K562 (cell line): ENCODE data around the gene ST6GALNAC5. TPM values are rescaled to one million over a fixed set of nuclear protein-coding genes. Genes with fewer than 3 reads are reported as not detected.

ENCODE experiments used
- GATA2 ChIP-seq: sonication (generic); formaldehyde crosslinking; IDR thresholded peaks from 2 replicates; pipeline ENCODE4 v1.4.0; 2020; ENCODE audit warnings: mild to moderate bottlenecking, missing genetic modification reagents
- HCFC1 ChIP-seq: IDR thresholded peaks from 2 replicates; pipeline ENCODE4 v1.6.1; 2012; ENCODE audit warnings: low read depth, low read length, improper control_type of control experiment
- HDAC6 ChIP-seq: IDR thresholded peaks from 2 replicates; pipeline ENCODE4 v1.6.1; 2012; ENCODE audit warnings: low read depth, mild to moderate bottlenecking, control low read depth, inconsistent platforms, low read length, moderate library complexity
- MCM5 ChIP-seq: fragments of 450-650 bp; IDR thresholded peaks from 2 replicates; pipeline ENCODE4 v1.6.1; 2016; ENCODE audit warnings: low read depth
- POLR3G ChIP-seq: IDR thresholded peaks from 2 replicates; pipeline ENCODE4 v1.6.1; 2011; ENCODE audit not compliant: insufficient read length, insufficient replicate concordance; ENCODE audit errors: extremely low read depth
- TFAP4 ChIP-seq: sonication (generic); formaldehyde crosslinking; IDR thresholded peaks from 2 replicates; pipeline ENCODE4 v1.8.0; 2022; ENCODE audit warnings: missing genetic modification reagents, mild to moderate bottlenecking, moderate library complexity, borderline replicate concordance
- THAP12 ChIP-seq: fragments of 250-450 bp; sonication (Bioruptor Pico); IDR thresholded peaks from 2 replicates; pipeline ENCODE4 v1.9.0; 2021; ENCODE audit warnings: mild to moderate bottlenecking, inconsistent platforms
- ZNF165 ChIP-seq: fragments of 250-450 bp; sonication (Bioruptor Pico); IDR thresholded peaks from 2 replicates; pipeline ENCODE4 v1.4.0; 2020; ENCODE audit warnings: borderline replicate concordance
- polyA plus RNA-seq, 8 experiments: library from polyadenylated mRNA; depleted of rRNA in 4 of 8; stranded (reverse) in 5 of 8; unstranded in 3 of 8; fragments of >200 nt; fragmentation: Nextera tagmentation in 2 of 8; fragmentation: Illumina TruSeq in 1 of 8; extraction: Ambion mirVana in 2 of 8; extraction: Trizol in 1 of 8; gene quantifications; 2 replicates each; pipeline versions ENCODE4 v1.2.1 to v1.2.3, GENCODE V29; 2011 to 2014; ENCODE audit warnings: inconsistent platforms in 1 of 8, missing spikeins in 1 of 8
- total RNA-seq, 7 experiments: library from RNA; depleted of rRNA in 6 of 7; stranded (reverse); fragments of >200 nt in 6 of 7; fragmentation: Illumina TruSeq in 2 of 7; extraction: Trizol in 2 of 7; gene quantifications; 2 replicates each; pipeline versions ENCODE4 v1.2.1 to v1.2.3, GENCODE V29; 2011 to 2021; ENCODE audit warnings: low replicate concordance in 1 of 7

The ST6GALNAC5 gene
- total and polyA plus RNA-seq, 9 of the 15 experiments (the other 6 are each of a cell fraction or from before 2014, with no cell fraction given): 0.04 to 0.14 TPM; not detected in 7

- TF ChIP-seq HDAC6 (no peak), TFAP4 (CRISPR knock-in tag) (no peak), HCFC1 (no peak), GATA2 (CRISPR knock-in tag) (no peak), ZNF165 (CRISPR knock-in tag) (no peak), POLR3G (no peak), MCM5 (no peak), THAP12 (CRISPR knock-in tag) (no peak)
Observed at GRCh38 chr1:76841460-76841859, 25.8 kb upstream of the ST6GALNAC5 start (continued).
